ENCODE results near the gene SMIM45.

Gene SMIM45

GRCh38 chr22:41922940-41923594, 28.9 kb upstream of the SMIM45 start:
- Histone ChIP-seq H3K27me3 (replicated peaks in 1 of 2; ENCODE audit: control insufficient read depth in 2 of 2, insufficient read depth in 2 of 2, low read length in 1 of 2) (no peaks in the 10 kb centered on the region), H3K36me3 (ENCODE audit: control insufficient read depth in 2 of 2, insufficient read depth in 2 of 2, low read length in 1 of 2) (0 out of 4 replicates have a peak, but pooled peaks cover 0 to 9% of the 10 kb centered on the region in 2 experiments), H2AFZ (ENCODE audit: control insufficient read depth, low read depth, low read length) (no peak overlapping the region), H3K9ac (ENCODE audit: control insufficient read depth, insufficient read depth, low read length) (peak overlapping the region; percentile 93), H3K9me3 (replicated peaks; ENCODE audit: control insufficient read depth, insufficient read depth, low read length) (no peaks in the 10 kb centered on the region), H3K79me2 (ENCODE audit: control insufficient read depth, insufficient read depth, low read length) (peaks cover 44% of the 10 kb centered on the region), H3K4me1 (ENCODE audit: control insufficient read depth, insufficient read depth, low read length) (peaks cover 64% of the 10 kb centered on the region), H3K27ac (ENCODE audit: control insufficient read depth, insufficient read depth) (peak overlapping the region; percentile 71), H3K4me3 (peak overlapping the region; percentile 58; the same call in 1 of the 2 replicates), H3K4me2 (ENCODE audit: control insufficient read depth, insufficient read depth) (peak overlapping the region; percentile 79), H4K20me1 (ENCODE audit: control insufficient read depth, insufficient read depth) (no peaks in the 10 kb centered on the region)
- ATAC-seq (no peak), FAIRE-seq (no peak), DNase-seq (ENCODE audit: low read depth, low spot score) (no peak)
- ChIA-PET SMC1A (ENCODE audit: uncharacterized antibody, unreplicated experiment) (interaction anchor here (1.1 to 15.4 kb wide), 8 partner anchors 17 to 224 kb away, joined by 3 to 321 read pairs (median 5); partner anchors contain the start of genes CENPM, MEI1, SMIM45 and SREBF2), CTCF (interaction anchor here (0.9 to 11.0 kb wide), 9 partner anchors 10 to 226 kb away, joined by 3 to 234 read pairs (median 5); no protein-coding TSS in a partner anchor), RAD21 (ENCODE audit: unreplicated experiment) (interaction anchor here (0.8 to 11.6 kb wide), 10 partner anchors 13 to 176 kb away, joined by 3 to 408 read pairs (median 5); partner anchors contain the start of genes CCDC134, CENPM, SMIM45 and SREBF2), POLR2A (interaction anchor here (0.5 to 15.3 kb wide), 13 partner anchors 9 to 94 kb away, joined by 3 to 599 read pairs (median 6); partner anchors contain the start of genes CENPM, SHISA8 and SREBF2)
- in situ Hi-C loops (cut with MboI), result no loop called here
- BruUV-seq (replicated peaks), result no TSS peak
- WGBS (ENCODE audit: insufficient coverage, insufficient replicate concordance, low lambda C conversion rate, missing lambda C conversion rate), result 59% methylated on average over 4 of the region's 4 CpGs
- intact Hi-C loops (cut with micrococcal nuclease; ENCODE audit: unreplicated experiment), result loop anchor here (5.0 kb wide), 1 partner anchor 91 kb away; the partner anchor contains the start of gene SREBF2
- TF ChIP-seq SMAD5 (IDR thresholded peaks at IDR 0.05; ENCODE audit: low read depth) (no peak), IKZF2 (IDR thresholded peaks at IDR 0.05) (no peak), NFYB (IDR thresholded peaks at IDR 0.05; ENCODE audit: insufficient read depth, low read depth, low read length) (no peak), HSF1 (IDR thresholded peaks at IDR 0.05; ENCODE audit: low read depth, low read length) (no peak), SMC3 (IDR thresholded peaks at IDR 0.05; ENCODE audit: borderline replicate concordance, low read length) (no peak), BACH1 (IDR thresholded peaks at IDR 0.05; ENCODE audit: borderline replicate concordance) (peak; percentile 28; the same call in 1 of the 2 replicates), POLR2A (IDR thresholded peaks at IDR 0.05; ENCODE audit: low read depth, low read length) (peak; percentile 55; the same call in 1 of the 2 replicates), CREB1 (IDR thresholded peaks at IDR 0.05; ENCODE audit: low read depth) (no peak), ASH2L (IDR thresholded peaks at IDR 0.05; ENCODE audit: borderline replicate concordance, low read depth) (no peak), ZZZ3 (IDR thresholded peaks at IDR 0.05; ENCODE audit: control insufficient read depth, insufficient read length, low read depth) (no peak), RB1 (IDR thresholded peaks at IDR 0.05; ENCODE audit: borderline replicate concordance) (no peak), ATF3 (IDR thresholded peaks at IDR 0.05; ENCODE audit: borderline replicate concordance, extremely low read depth, low read depth, low read length) (no peak), HDAC6 (IDR thresholded peaks at IDR 0.05; ENCODE audit: unreplicated experiment) (no peak), E2F4 (IDR thresholded peaks at IDR 0.05; ENCODE audit: low read depth, low read length) (no peak), STAT1 (conservative IDR thresholded peaks at IDR 0.05) (no peak), REST (IDR thresholded peaks at IDR 0.05; ENCODE audit: low read depth, low read length) (no peak), MAX (IDR thresholded peaks at IDR 0.05; ENCODE audit: low read depth, low read length) (no peak)
